ENCODE results near the gene PYGO2.

Gene PYGO2

GRCh38 chr1:154959426-154959780 lies 2.2 kb downstream of the PYGO2 start:
- DNase-seq = no peak

GRCh38 chr1:154958681-154959425 lies 2.7 kb downstream of the PYGO2 start:
- DNase-seq = no peak

- no peak for DNase-seq
Observed at GRCh38 chr1:154958036-154958435, 3.5 kb downstream of the PYGO2 start.

- DNase-seq = no peak
Observed at GRCh38 chr1:154957091-154957657, 4.4 kb downstream of the PYGO2 start.

GRCh38 chr1:154956544-154956941 lies 5.0 kb downstream of the PYGO2 start:
- no peak for DNase-seq

DNA sequence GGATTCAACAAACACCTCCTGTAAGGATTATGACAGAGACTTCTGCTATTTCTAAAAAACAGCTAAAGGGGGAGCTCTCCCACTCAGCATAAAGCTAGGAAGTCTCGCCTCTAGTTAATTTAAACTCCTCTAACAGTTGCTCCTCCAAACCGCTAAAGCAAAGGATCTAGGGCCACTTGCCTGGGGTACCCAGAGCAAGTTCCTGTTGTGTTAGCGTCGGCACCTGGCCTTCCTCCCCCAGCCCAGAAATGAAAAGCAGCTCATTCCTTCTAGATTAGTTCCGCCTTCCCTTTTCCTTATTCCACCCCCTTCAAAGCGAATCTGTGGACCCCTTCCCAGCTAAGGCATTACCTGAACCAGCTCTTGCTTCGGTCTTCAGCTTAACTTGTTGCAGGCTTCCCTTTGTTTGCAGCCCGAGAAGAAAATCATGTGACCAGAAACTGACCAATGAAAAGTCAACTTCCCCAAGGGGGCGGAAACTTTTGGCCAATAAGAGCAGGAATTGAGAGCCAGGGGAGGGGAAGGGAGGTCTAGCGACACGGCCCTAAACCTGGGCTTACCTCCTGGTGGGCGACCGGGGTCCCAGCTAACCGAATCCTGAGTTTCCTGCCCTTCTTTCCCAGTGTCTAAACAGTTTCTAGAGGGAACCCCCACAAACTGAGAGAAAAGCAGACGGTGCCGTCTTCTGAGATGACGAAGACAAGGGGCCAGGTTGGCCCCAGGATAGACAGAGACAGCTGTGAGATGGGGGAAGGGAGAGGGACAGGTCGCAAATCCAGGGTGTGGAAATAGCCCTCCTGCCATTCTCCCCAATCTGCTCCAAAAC lies 5.7 kb downstream of the PYGO2 start, which contains the start of gene PBXIP1:
Gene PBXIP1 (minus strand): TSS at position 382 of the 826 bp plus-strand sequence. CDS start 2,378 bp downstream, outside the sequence.
- peak; percentile 79 for DNase-seq

DNA sequence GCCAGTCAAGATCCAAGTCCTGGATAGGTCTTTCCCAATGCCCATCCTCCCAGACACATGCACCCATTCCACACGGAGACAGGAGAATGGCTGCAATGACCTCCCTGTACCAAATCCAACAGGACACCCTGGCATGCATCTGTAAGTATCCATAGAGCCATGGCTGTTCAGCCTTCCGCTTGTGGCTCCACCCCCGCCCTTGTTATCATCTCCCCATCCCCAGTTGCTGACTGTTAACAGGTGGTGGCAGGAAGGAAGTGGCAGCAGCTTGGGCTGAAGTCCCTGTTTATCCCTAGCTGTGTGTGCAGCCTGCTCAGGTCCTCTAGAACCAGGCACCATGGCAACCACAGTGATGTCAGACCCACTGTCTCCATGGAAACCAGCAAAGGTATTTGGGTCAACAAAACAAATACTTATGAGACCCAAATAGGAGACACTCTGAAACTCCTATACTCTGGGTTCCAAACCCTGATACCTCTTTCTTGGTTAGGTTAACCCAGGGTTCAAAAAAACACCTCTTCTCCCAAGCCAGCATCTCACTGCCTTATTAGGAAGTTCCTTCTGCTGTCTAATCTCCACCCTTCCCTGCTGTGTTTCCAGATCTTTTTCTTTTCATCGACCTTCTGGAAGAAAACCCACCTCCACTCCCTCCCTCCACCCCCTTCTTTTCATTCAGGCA lies 6.4 kb downstream of the PYGO2 start:
- DNase-seq = peak; percentile 88

DNA sequence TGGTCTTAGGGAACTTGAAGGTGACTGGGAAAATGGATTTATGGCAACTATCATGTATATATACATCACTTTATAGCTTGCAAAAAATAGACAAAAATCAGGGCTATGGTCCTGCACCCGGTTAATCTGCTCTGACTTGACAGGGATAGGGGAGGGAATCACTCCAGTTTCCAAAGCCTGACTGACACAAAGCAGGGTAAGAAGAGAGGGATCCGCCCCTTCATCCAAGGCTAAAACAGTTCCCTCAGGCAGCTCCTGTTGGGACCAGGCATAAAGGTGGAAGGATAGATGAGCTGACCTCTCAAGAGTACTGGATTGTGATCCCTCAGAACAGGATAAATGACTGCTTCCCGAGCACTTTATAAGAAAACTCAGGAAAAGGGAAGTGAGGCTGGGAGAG lies 7.0 kb downstream of the PYGO2 start:
- DNase-seq = no peak

- no peak for DNase-seq
Observed at GRCh38 chr1:154953611-154954038, 8.0 kb downstream of the PYGO2 start.

- no peak for DNase-seq
Observed at GRCh38 chr1:154952664-154953063, 8.9 kb downstream of the PYGO2 start.

DNA sequence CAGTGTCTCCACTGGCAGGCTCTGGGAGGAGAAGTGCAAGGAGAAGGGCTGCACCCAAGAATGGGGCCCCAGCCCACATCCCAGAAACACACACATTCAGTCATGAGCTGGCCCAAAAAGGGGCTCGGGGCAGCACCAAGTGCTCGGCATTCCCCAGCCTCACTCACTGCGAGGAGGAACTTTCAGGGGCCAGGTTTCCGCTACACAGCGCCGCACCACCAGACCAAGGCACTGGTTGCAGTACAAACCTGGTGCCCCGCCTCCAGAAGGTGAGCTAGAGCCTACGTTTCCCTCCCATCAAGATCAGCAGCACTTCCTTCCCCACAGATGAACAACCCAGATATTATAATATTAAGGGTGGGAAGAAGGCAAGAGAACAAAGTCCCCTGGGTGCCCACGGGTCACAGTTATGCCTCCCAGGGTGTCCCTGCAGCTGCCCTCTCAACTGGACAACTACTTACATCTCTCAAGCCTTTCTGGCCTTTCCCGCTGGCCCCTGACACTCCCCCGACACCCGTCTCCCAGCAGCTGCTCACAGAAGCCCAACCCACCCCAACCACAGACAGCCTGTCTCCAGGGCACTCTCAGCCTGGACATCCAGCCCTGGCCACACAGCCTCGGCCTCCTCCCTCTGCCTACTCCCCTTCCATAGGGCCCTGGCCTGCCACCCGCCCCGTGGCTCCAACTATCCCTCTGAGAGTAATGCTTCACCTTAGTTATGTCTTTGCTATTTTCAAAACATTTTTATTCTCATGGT lies 9.5 kb downstream of the PYGO2 start:
- peak; percentile 49 for DNase-seq

DNA sequence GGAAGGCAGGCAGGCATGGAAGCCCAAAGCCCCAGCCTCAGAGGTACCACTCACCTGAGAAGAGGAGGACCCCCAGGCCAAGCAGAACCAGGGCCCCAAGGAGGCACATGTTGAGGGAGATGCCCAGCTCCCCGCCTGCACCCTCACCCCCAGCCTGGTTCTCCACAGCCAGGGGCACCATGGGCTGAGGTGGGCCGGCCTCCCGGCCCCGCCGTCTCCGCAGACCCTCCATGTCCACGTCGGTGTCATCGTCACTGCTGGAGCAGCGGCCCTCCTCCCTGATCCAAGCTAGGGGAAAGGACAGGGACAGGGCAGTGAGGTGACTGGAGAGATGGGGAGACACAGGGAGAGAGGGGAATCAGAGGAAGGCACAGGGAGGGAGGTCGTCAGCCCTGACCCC lies 13.5 kb downstream of the PYGO2 start:
- DNase-seq = no peak

- no peak for DNase-seq
Observed at GRCh38 chr1:154945962-154946850, 15.4 kb downstream of the PYGO2 start.

- no peak for DNase-seq
Observed at GRCh38 chr1:154945160-154945961, 16.2 kb downstream of the PYGO2 start.

DNA sequence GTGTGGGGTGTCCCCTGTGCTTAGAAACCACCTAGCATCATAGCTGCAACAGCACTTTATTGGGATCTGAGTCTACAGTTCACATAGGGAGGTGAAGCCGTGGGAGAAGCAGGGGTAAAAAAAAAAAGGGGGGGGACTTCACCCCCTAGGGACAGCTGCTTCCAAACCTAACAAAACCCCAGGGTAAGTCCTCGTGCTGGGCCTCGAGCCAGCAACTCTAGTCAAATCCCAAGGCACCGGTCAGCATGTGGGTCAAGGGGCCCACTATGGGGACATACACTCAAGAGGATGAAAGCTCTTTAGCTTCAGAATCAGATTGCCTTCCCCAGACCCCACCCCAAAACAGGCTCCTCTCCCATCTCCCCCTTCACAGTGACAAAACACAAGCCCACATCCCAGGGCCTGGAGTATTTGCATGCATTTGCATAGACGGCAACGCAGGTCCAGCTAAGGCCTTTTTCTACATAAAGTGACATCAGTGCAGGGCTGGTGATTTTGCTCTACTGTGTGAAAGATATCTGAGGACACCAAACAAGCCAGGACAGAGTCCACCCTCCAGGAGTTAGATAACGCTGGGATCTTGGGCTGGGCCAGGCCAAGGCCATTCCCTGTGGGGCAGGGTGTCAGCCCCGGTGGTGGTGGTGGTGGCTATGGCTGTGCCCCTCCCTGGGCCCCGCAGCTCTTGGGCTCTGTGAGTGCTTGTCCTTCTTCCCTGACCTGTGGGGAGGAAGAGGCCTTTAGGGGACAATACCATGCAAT lies 17.0 kb downstream of the PYGO2 start:
- DNase-seq = no peak

- DNase-seq = no peak
Observed at GRCh38 chr1:154943649-154944400, 17.8 kb downstream of the PYGO2 start.

DNA sequence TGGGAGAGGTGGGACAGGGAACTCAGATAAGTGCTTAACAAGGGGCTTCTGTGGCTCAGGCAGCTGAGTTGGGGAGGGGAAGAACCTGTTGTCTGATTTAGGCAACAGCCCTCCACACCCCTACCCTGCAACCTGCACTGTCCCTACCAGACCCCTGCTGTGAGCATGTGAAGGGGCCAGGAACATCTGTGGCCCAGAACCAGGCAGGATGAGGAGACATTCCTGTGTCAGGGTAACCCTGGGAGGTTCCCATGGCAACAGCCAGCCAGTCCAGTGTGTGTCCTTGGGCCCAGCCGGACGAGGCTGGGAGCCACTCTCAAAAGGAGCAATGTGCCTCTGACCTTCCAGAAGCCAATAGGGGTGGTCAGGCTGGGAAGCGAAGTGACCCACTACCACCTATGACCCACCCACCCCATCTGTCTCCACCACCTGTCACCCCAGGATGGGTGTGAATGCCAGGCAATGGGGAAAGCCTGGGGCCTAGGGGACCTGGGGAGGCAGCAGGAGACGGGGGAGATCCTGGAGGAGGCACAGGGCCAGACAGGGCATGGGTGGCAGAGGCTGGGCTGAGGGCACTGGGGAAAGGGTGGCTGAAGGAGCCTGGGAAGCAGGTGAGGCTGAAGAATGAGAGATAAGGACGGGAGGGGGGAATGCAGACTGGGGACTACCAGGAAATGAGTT lies 20.1 kb downstream of the PYGO2 start:
- DNase-seq = no peak

DNA sequence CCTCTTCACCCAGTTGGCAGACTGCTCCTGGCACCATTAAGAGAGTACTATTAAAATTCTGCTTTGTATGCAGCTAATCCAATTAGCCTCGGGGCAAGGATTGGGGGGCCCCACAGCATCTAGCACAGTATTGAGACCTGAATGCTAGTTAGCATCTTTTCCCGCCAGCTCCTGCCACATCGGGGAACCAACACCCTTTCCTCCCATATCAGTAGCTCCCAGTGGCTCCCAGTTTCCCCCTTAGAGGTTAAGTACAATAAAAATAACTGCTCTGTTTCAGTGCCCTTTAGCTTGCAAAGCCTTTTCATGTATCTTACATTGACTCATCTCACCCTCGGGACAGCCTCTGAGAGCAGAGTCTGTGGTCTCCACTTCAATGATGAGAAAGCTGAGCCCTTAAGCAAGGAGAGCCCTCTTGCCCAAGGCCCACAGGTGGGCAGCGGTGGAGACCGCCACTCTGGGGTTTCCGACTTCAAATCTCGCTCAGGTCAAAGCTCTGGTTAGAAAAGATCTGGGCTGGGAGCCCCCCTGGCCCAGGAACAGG lies 20.9 kb downstream of the PYGO2 start:
- no peak for DNase-seq

Data from activated gamma-delta T cell treated with Interleukin-2 at 50 U/mL for 16 hours (primary cell).